NCI-H2107 treated with DMSO at 0.1 percent for 48 hours (cell line): ENCODE results near the gene HOXD4.

ENCODE experiments used
- DNase-seq: peaks from one replicate; lab custom pipeline; 2025; ENCODE audit not compliant: unreplicated experiment; lab: John Stamatoyannopoulos, UW

The HOXD4 gene

DNA sequence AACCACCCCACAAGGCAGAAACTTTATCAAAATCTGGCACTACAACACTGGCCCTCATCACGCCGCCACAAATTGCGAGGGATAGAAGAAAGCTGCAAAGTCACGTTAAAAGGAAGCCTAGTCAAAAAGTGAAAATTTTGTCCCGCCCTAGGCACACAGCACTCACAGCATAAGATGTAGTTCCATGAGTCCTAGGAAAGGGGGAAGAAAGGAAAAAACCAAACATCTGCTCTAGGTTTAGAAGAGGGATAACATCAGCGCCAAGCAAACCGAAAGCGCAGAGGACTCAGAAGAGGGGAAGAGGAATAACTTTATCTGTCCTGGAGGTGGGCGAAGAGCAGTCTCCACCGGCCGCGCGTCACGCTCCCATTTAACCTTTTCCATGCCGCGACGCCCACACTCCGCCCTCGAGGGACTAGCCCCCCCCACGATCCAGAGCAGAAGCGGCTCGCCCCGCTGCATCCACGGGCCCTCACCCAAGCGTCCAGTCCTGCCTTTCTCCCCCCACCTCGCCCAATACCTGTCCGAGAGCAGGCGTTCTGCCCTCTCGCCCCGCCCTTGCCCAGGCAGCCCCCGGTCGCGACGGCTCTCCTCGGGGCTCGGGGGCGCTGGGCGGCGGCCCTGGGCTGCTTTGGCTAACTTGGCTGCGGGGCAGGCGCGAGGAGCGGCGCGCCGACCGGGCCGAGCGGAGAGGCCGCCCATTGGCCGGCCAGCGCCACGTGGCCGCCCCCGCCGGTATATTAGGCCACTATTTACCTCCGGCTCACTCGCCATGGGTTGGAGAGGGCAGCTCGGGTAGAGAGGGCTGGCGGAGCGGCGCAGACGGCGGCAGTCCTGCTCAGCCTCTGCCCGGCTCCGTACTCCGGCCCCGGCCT lies 36.8 kb downstream of the HOXD4 start, which contains the start of gene HOXD1:
TSS of gene HOXD1 (plus strand) at position 770 of the 875 bp plus-strand sequence. CDS start 134 bp downstream, outside the sequence.
- no peak for DNase-seq

DNA sequence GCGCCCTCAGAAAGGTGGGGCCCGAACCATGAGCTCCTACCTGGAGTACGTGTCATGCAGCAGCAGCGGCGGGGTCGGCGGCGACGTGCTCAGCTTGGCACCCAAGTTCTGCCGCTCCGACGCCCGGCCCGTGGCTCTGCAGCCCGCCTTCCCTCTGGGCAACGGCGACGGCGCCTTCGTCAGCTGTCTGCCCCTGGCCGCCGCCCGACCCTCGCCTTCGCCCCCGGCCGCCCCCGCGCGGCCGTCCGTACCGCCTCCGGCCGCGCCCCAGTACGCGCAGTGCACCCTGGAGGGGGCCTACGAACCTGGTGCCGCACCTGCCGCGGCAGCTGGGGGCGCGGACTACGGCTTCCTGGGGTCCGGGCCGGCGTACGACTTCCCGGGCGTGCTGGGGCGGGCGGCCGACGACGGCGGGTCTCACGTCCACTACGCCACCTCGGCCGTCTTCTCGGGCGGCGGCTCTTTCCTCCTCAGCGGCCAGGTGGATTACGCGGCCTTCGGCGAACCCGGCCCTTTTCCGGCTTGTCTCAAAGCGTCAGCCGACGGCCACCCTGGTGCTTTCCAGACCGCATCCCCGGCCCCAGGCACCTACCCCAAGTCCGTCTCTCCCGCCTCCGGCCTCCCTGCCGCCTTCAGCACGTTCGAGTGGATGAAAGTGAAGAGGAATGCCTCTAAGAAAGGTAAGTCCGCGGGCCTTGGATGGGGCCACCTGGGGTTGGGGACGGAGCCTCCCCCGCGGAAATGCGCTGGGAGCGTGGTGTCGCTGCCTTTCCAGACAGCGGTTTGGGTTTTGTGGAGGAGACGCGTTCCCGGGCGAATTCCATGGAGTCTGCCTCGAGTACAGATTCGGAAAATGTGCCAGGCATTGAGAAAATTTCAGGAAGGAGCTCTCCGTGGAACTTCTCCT lies 37.7 kb downstream of the HOXD4 start:
- DNase-seq: no peak

DNA sequence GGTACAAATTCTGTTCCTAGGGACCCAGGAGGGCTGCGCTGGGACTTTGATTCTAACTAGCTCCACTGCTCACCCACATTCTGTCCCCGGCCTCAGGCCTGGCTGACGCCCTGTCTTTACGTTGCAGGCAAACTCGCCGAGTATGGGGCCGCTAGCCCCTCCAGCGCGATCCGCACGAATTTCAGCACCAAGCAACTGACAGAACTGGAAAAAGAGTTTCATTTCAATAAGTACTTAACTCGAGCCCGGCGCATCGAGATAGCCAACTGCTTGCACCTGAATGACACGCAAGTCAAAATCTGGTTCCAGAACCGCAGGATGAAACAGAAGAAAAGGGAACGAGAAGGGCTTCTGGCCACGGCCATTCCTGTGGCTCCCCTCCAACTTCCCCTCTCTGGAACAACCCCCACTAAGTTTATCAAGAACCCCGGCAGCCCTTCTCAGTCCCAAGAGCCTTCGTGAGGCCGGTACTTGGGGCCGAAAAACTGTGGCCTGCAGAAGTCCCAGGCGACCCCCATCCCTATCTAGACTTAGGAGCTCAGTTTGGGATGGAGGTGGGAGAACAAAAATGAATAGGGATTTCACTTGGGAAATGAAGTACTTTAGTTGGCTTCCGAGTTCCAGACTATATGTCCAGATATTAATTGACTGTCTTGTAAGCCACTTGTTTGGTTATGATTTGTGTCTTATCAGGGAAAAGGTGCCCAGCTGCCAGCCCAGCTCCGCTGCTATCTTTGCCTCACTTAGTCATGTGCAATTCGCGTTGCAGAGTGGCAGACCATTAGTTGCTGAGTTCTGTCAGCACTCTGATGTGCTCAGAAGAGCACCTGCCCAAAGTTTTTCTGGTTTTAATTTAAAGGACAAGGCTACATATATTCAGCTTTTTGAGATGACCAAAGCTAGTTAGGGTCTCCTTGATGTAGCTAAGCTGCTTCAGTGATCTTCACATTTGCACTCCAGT lies 38.6 kb downstream of the HOXD4 start:
- DNase-seq: no peak

DNA sequence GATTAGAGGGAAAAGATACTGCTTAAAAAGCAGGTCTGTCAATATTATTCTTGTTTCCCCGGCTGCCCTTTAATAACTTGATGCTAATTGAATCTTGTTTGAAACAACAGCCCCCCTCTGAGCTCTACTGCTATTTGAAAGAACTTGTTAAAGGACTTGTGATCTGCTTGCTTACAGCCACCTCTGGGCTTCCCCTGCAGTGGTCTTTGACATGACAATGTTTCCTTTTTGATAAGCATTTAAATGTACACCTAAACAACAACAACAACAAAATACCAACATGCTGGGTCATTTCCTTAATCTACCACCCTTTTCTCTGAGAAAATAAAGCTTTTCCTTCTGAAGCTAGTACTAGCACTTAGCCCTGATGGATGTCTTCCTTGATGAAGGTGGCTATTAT lies 41.0 kb downstream of the HOXD4 start:
- DNase-seq: no peak

DNA sequence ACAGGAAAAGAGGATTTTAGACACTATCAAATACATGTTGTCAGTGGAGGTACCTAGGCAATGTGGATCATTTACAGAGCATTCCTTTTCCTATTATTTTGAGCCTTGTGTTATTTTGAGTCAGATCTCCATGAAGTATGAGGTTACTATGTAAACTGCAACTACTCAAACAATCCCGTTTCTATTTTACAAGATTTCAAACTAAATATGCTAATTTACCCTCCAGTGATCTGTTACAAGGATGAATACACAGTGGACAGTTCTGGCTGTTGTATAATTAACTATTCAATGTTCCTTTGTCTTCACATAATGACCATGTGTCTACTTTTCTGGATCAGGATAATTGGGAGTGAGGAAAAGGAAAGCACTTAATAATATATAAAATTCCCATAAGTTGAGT lies 41.7 kb downstream of the HOXD4 start:
- DNase-seq: no peak

DNA sequence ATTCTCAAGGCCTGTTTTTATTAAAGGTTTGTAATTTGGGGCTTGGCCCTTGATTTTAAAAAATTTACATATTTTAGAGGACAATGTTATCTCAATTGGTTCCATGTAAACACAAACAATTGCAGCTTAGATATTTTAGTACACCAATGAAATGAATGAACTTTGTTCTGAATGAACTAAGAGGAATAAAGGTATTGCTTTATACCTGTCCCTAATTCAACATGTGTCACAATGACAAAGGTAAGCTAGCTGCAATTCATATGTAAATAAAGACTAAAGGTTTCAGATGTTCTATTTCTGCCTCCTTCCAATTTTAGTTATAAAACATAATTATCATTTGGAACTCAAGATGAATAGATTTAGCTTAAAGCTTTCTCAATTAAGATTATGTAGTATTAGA lies 48.6 kb downstream of the HOXD4 start:
- no peak for DNase-seq

DNA sequence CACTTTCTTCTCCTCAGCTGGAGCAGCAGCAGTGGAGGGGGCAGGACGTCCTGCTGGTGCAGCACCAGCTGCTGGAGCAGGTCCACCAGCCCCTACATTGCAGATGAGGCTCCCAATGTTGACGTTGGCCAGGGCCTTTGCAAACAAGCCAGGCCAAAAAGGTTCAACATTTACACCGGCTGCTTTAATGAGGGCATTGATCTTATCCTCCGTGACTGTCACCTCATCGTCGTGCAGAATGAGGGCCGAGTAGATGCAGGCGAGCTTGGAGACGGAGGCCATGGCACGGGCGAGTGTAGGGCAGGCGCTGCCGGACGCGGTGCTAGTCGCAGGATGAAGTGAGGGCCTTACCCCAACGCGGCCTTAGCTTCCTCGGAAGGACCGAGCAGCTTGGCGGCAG lies 49.6 kb downstream of the HOXD4 start:
- DNase-seq: no peak

DNA sequence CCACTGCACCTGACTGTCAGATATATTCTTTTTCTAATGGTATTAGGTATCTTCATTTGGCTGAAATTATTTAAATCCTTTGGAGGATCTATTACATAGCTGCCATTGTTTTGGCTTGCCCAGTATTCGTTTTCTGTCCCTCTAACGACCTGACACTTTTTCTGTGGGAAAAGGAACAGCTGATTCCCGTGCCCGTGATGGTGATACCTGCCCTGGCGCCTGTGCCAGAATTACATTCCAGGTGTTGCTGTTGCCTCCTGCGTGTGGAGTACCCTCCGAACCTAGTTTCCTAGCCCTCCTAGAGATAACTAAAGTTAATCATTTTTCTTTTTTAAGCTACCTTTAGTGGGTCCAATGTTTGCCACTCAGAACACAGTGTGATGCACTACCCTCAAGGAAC lies 51.1 kb downstream of the HOXD4 start:
- DNase-seq: no peak
